GM21528 (cell line): ENCODE data around the gene PEX10.

Experiments used
- ATAC-seq: cut with Tn5 transposase; IDR thresholded peaks from one replicate; pipeline ENCODE4 v1.9.1; 2021; ENCODE audit warnings: mild to moderate bottlenecking, moderate library complexity; ENCODE audit not compliant: unreplicated experiment, low FRiP score

PEX10 gene

GRCh38 chr1:2355373-2356261, 56.7 kb downstream of the PEX10 start:
- no peak for ATAC-seq

GRCh38 chr1:2354511-2355372, 57.6 kb downstream of the PEX10 start:
- no peak for ATAC-seq
